ENCODE data around the gene PIGC. TPM values are rescaled to one million over a fixed set of nuclear protein-coding genes. Genes with fewer than 3 reads are reported as not detected.

PIGC gene
- total RNA-seq, 4 donors from 2014 or later: 19.0 to 24.5 (median 20.4) TPM

DNA sequence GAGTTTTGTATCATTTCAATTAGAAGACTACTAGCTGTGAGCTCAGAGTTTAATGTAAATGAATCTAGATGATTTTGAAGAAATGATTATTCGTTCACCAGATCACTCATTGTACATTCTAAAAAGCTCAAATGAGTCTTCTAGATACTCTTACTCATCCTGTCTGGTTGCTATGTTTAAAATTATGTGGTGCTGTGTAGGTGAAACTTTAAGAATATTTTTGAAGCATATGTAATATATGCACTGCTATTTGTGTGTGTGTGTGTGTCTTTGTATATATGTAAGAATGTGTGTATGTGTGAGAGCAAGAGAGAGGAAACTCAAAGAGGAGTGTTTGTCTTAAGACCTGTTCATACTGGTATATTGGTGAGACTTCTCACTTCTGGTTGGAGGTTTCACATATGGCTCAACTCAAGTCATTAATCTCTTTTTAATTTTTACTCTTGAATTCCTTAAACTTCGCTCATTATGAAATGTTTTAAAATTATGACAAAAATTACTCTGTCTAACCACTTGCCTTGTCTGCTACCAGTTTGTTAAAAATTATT is 32.0 kb downstream of the PIGC start:
- H3K36me3 ChIP-seq: no peaks in the 10 kb centered on the region
- TF ChIP-seq, protein P1, sequence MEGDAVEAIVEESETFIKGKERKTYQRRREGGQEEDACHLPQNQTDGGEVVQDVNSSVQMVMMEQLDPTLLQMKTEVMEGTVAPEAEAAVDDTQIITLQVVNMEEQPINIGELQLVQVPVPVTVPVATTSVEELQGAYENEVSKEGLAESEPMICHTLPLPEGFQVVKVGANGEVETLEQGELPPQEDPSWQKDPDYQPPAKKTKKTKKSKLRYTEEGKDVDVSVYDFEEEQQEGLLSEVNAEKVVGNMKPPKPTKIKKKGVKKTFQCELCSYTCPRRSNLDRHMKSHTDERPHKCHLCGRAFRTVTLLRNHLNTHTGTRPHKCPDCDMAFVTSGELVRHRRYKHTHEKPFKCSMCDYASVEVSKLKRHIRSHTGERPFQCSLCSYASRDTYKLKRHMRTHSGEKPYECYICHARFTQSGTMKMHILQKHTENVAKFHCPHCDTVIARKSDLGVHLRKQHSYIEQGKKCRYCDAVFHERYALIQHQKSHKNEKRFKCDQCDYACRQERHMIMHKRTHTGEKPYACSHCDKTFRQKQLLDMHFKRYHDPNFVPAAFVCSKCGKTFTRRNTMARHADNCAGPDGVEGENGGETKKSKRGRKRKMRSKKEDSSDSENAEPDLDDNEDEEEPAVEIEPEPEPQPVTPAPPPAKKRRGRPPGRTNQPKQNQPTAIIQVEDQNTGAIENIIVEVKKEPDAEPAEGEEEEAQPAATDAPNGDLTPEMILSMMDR (IDR thresholded peaks at IDR 0.05): no peak
- TF ChIP-seq POLR2A (IDR thresholded peaks at IDR 0.05): no peak
- H3K27me3 ChIP-seq: no peaks in the 10 kb centered on the region
- no peak for DNase-seq
- H3K4me1 ChIP-seq: no peaks in the 10 kb centered on the region
- no peak overlapping the region for H3K4me3 ChIP-seq
- no peaks in the 10 kb centered on the region for H3K9me3 ChIP-seq
- H3K27ac ChIP-seq: no peak overlapping the region

DNA sequence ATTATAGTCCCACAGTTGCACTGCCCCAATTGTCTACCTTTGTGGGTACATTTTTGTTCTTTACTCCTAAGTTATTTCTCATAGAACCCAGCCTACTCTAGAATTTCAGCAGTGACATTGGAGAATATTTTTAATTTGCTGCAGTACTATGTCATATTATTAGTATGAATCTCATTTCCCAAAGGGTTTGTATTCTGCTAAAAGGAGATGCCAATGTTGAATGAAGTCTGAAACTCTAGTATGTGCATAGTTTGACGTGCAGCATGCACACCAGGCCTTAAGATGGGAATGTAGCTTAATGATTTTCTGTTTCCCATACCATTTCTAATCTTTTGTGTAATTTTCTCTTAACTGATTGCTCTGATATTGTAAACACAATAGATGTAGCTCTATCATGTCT is 33.8 kb downstream of the PIGC start:
- no peaks in the 10 kb centered on the region for H3K36me3 ChIP-seq
- no peaks in the 10 kb centered on the region for H3K4me1 ChIP-seq
- no peak overlapping the region for H3K4me3 ChIP-seq
- TF ChIP-seq, protein P1 (IDR thresholded peaks at IDR 0.05): no peak
- no peak for TF ChIP-seq POLR2A (IDR thresholded peaks at IDR 0.05)
- H3K9me3 ChIP-seq: no peaks in the 10 kb centered on the region
- no peak for DNase-seq
- H3K27ac ChIP-seq: no peak overlapping the region
- H3K27me3 ChIP-seq: no peaks in the 10 kb centered on the region

DNA sequence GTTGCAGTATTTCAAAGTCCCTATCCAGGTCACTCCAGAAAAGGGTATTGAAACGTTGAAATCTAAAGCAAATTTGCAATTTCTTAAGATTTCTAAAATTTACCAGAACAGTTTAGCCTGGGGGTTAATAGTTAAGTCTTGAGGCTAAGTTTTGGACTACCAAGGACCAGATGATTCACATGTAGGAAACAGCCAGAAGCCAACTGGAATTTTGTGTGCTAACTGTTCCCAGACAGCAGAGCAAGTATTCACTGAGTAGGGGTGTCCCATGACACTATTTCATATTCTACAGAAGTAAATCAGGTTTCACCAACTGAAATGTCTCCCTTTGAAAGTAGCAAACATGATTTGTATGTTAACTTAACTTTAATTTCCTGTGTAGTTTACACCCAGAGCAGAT is 34.9 kb downstream of the PIGC start:
- Histone ChIP-seq H3K27me3 (no peaks in the 10 kb centered on the region), H3K4me3 (no peak overlapping the region), H3K36me3 (no peaks in the 10 kb centered on the region), H3K9me3 (no peaks in the 10 kb centered on the region), H3K27ac (no peak overlapping the region), H3K4me1 (no peaks in the 10 kb centered on the region)
- TF ChIP-seq, protein P1 (IDR thresholded peaks at IDR 0.05): no peak
- no peak for TF ChIP-seq POLR2A (IDR thresholded peaks at IDR 0.05)
- no peak for DNase-seq

DNA sequence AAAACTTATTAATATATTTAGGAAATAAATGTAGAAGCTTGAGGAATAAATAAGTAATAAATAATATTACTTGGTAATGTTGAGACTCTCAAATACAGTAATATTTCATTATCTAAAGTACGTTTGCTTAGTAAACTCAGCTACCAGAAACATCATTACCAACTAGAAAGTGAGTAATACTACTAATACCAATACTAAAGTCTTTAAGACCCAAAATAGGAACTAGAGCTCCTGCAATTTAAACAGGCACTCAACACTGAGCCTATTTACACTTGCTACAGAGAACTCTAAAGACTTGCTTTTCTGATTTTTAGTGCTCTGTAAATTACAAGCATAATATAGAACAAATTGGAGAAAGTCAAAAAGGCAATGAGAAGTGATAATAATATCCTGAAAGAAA is 36.9 kb downstream of the PIGC start:
- Histone ChIP-seq H3K9me3 (no peaks in the 10 kb centered on the region), H3K27ac (no peak overlapping the region), H3K4me3 (no peak overlapping the region), H3K36me3 (no peaks in the 10 kb centered on the region), H3K4me1 (no peaks in the 10 kb centered on the region), H3K27me3 (no peaks in the 10 kb centered on the region)
- DNase-seq: no peak
- TF ChIP-seq, protein P1 (IDR thresholded peaks at IDR 0.05): no peak
- no peak for TF ChIP-seq POLR2A (IDR thresholded peaks at IDR 0.05)

DNA sequence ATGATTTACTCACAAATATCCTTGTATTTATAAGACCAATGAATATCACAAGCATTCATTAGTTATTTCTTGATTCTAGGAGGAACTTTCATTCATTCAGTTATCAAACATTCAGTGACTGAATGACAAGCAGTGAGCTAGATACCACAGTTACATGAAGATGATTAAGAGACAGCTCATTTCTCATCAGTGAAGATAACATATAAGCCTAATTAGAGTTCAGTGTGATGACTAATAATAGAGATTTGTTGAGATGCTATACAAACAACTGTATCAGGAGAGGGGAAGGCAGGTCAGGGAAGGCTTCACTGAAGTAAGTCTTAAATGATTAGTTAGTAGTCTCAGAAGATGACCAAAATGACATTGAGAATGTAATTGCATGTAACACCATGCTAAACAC is 38.0 kb downstream of the PIGC start:
- no peaks in the 10 kb centered on the region for H3K9me3 ChIP-seq
- no peaks in the 10 kb centered on the region for H3K27me3 ChIP-seq
- TF ChIP-seq POLR2A (IDR thresholded peaks at IDR 0.05): no peak
- TF ChIP-seq, protein P1 (IDR thresholded peaks at IDR 0.05): no peak
- no peak overlapping the region for H3K4me3 ChIP-seq
- H3K27ac ChIP-seq: no peak overlapping the region
- H3K36me3 ChIP-seq: no peaks in the 10 kb centered on the region
- no peak for DNase-seq
- no peaks in the 10 kb centered on the region for H3K4me1 ChIP-seq

DNA sequence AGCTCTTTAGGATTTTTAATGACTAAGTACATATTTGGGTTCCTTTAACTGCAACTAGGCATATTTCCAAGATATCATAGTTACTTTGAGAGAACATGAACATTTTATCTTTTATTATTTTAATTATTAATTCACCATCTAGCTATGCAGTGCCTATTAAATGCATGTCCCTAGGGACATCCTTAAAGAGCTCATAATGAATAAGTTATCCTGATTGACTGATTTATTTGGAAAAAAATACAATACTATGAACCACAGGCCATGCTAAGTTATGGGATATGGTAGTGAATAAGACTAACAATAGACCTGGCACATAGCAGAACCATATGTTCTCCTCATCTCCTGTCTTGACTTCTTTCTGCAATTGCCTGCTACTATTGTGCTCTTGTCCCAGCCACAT is 39.7 kb downstream of the PIGC start:
- Histone ChIP-seq H3K9me3 (no peaks in the 10 kb centered on the region), H3K36me3 (no peaks in the 10 kb centered on the region), H3K27me3 (no peaks in the 10 kb centered on the region), H3K4me3 (no peak overlapping the region), H3K27ac (no peak overlapping the region), H3K4me1 (peaks cover 0 to 10% (median 1%) of the 10 kb centered on the region in 4 donors)
- DNase-seq: no peak
- TF ChIP-seq POLR2A (IDR thresholded peaks at IDR 0.05): no peak
- TF ChIP-seq, protein P1 (IDR thresholded peaks at IDR 0.05): no peak
